A375 (cell line): Measurements from ENCODE around the gene PCGF6. TPM values are rescaled to one million over a fixed set of nuclear protein-coding genes. Genes with fewer than 3 reads are reported as not detected.

Experiments
- small RNA-seq: library from RNA; depleted of rRNA; stranded (forward); fragments of <200 nt; gene quantifications from one replicate; pipeline ENCODE3, GENCODE V24; 2014
- total RNA-seq: library from RNA; depleted of rRNA; stranded (reverse); fragments of >200 nt; shearing (Covaris generic); gene quantifications from 2 replicates; pipeline ENCODE4 v1.2.3, GENCODE V29; 2014; rRNA removed

Gene PCGF6, protein sequence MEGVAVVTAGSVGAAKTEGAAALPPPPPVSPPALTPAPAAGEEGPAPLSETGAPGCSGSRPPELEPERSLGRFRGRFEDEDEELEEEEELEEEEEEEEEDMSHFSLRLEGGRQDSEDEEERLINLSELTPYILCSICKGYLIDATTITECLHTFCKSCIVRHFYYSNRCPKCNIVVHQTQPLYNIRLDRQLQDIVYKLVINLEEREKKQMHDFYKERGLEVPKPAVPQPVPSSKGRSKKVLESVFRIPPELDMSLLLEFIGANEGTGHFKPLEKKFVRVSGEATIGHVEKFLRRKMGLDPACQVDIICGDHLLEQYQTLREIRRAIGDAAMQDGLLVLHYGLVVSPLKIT
- total RNA-seq: 20.9 and 23.4 TPM in 2 replicates

GRCh38 chr10:103350517-103351260, at the start of gene PCGF6:
Gene PCGF6, minus strand, starts transcription at chr10:103351140. Its CDS starts 74 bp downstream, at chr10:103351066.

GRCh38 chr10:103396067-103396788, 45.3 kb upstream of the PCGF6 start, which contains the start of the genes ATP5MK and PDCD11:
Gene ATP5MK, minus strand, starts transcription at chr10:103396475. Its CDS starts 4,018 bp downstream, at chr10:103392457.
Gene PDCD11, plus strand, starts transcription at chr10:103396626. Its CDS starts 1,801 bp downstream, at chr10:103398427.

DNA sequence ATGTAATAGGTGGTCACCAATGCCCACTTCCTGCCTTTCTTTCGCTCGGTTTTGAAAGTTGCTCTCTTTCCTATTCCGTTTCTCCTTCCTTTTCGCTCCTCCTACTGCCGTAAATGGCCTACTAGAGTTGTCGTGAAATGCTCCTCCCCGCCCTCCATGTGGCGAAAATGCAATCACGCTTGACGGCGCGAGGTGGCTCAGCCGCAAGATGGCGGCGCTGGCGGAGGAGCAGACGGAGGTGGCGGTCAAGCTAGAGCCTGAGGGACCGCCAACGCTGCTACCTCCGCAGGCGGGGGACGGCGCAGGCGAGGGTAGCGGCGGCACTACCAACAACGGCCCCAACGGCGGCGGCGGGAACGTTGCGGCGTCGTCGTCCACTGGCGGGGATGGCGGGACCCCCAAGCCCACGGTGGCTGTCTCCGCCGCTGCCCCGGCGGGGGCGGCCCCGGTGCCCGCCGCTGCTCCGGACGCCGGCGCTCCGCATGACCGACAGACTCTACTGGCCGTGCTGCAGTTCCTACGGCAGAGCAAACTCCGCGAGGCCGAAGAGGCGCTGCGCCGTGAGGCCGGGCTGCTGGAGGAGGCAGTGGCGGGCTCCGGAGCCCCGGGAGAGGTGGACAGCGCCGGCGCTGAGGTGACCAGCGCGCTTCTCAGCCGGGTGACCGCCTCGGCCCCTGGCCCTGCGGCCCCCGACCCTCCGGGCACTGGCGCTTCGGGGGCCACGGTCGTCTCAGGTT, 17.0 kb upstream of the PCGF6 start, which contains the start of gene TAF5:
TAF5 (plus strand) TSS at position 195 of the 737 bp plus-strand sequence; CDS start at position 209, 14 bp downstream.

DNA sequence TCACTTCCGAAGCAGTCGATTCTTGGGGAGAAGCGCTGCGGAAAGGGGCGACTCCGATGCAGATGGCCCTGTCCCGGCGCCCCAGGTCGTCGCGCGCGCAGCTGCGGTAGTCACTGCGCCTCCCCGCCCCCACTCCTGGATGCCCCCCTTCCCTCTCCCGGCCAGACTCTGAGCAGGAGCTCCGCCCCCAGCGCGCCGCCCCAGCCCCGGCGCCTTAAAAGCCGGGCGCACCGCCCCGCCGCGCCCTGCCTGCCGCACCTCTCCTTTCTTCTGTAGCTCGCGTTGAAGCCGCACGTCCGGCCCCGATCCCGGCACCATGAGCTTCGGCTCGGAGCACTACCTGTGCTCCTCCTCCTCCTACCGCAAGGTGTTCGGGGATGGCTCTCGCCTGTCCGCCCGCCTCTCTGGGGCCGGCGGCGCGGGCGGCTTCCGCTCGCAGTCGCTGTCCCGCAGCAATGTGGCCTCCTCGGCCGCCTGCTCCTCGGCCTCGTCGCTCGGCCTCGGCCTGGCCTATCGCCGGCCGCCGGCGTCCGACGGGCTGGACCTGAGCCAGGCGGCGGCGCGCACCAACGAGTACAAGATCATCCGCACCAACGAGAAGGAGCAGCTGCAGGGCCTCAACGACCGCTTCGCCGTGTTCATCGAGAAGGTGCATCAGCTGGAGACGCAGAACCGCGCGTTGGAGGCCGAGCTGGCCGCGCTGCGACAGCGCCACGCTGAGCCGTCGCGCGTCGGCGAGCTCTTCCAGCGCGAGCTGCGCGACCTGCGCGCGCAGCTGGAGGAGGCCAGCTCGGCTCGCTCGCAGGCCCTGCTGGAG, 73.8 kb downstream of the PCGF6 start, which contains the start of gene INA:
INA (plus strand) TSS at position 243 of the 817 bp plus-strand sequence; CDS start at position 317, 74 bp downstream.

Small RNAs within 50 kb of the gene (small RNA-seq; reads per million reads assigned to genes)
- 0.63 reads per million, percentile 36 among the genes with 10 or more reads in this experiment for gene RNU11-3P

Other genes with a start within 250 kb of the PCGF6 start
- 26.5 and 27.9 TPM in 2 replicates for gene NT5C2, start 157.9 kb downstream of the PCGF6 start, total RNA-seq
- gene RPEL1, start 105.3 kb downstream of the PCGF6 start, total RNA-seq: not detected in 2 replicates
- gene INA, start 74.0 kb downstream of the PCGF6 start, total RNA-seq: not detected in 2 replicates
- gene TAF5, start 16.8 kb upstream of the PCGF6 start, total RNA-seq: 8.6 and 11.0 TPM in 2 replicates
- gene ATP5MK, start 45.3 kb upstream of the PCGF6 start, total RNA-seq: 125 and 156 TPM in 2 replicates
- 89.6 and 98.2 TPM in 2 replicates for gene PDCD11, start 45.5 kb upstream of the PCGF6 start, total RNA-seq
- gene CALHM2, start 101.2 kb upstream of the PCGF6 start, total RNA-seq: 20.2 and 23.8 TPM in 2 replicates
- not detected in 2 replicates for gene CALHM1, start 107.8 kb upstream of the PCGF6 start, total RNA-seq
- gene CALHM3, start 128.1 kb upstream of the PCGF6 start, total RNA-seq: 0.34 and 1.2 TPM in 2 replicates
- 0.53 and 0.66 TPM in 2 replicates for gene NEURL1, start 142.6 kb upstream of the PCGF6 start, total RNA-seq